Liver (tissue), 9 donors: Measurements from ENCODE around the gene PRKD1. TPM values are rescaled to one million over a fixed set of nuclear protein-coding genes. Genes with fewer than 3 reads are reported as not detected.
"Not testable (repeated sequence)": the region's sequence is repeated elsewhere in the genome, so short reads cannot be mapped to it uniquely, and the experiment has no call there.

Source experiments
- DNase-seq: peaks from one replicate; pipeline ENCODE4 v3.0.0-alpha.2; 2017; ENCODE audit warnings: low spot score
- H3K27ac ChIP-seq, 2 donors: one replicate each; pipeline ENCODE4 v1.7.0; 2013; ENCODE audit warnings: inconsistent platforms in 2 of 2, low read length in 2 of 2, control low read depth in 1 of 2, low read depth in 1 of 2, mild to moderate bottlenecking in 1 of 2
- H3K27me3 ChIP-seq, 4 donors: one replicate each; pipeline versions ENCODE4 v1.6.1 to v1.7.0; 2013; ENCODE audit warnings: low read length in 3 of 4, inconsistent platforms in 1 of 4, mild to moderate bottlenecking in 1 of 4, moderate library complexity in 1 of 4; ENCODE audit not compliant: control insufficient read depth in 4 of 4, insufficient read depth in 4 of 4
- H3K36me3 ChIP-seq, 4 donors: one replicate each; pipeline versions ENCODE4 v1.6.1 to v1.7.0; 2013; ENCODE audit warnings: low read length in 3 of 4, mild to moderate bottlenecking in 3 of 4, low read depth in 1 of 4, moderate library complexity in 1 of 4; ENCODE audit not compliant: control insufficient read depth in 4 of 4, insufficient read depth in 3 of 4
- H3K4me1 ChIP-seq, 4 donors: one replicate each; pipeline versions ENCODE4 v1.6.1 to v1.7.0; 2013; ENCODE audit warnings: low read length in 3 of 4, mild to moderate bottlenecking in 3 of 4, moderate library complexity in 1 of 4; ENCODE audit not compliant: control insufficient read depth in 4 of 4, insufficient read depth in 4 of 4
- H3K4me3 ChIP-seq, 3 donors: one replicate each; pipeline versions ENCODE4 v1.6.1 to v1.7.0; 2013; ENCODE audit warnings: low read length in 3 of 3, control low read depth in 1 of 3, low read depth in 1 of 3, mild to moderate bottlenecking in 1 of 3
- H3K9ac ChIP-seq, 2 donors: one replicate each; pipeline ENCODE4 v1.7.0; 2013; ENCODE audit warnings: low read length in 2 of 2, mild to moderate bottlenecking in 2 of 2, moderate library complexity in 2 of 2, control low read depth in 1 of 2, low read depth in 1 of 2
- H3K9me3 ChIP-seq, 4 donors: one replicate each; pipeline versions ENCODE4 v1.6.1 to v1.7.0; 2013; ENCODE audit warnings: low read length in 3 of 4; ENCODE audit not compliant: control insufficient read depth in 4 of 4
- ATF3 ChIP-seq: IDR thresholded peaks from 2 replicates; pipeline ENCODE4 v1.6.1; 2016; ENCODE audit warnings: antibody characterized with exemption
- CTCF ChIP-seq: fragments of 150-350 bp; IDR thresholded peaks from 2 replicates; pipeline ENCODE4 v1.5.1; 2017; ENCODE audit warnings: improper control_type of control experiment, low read depth, low read length; ENCODE audit not compliant: missing input control
- FOXA1 ChIP-seq: IDR thresholded peaks from 2 replicates; pipeline ENCODE4 v1.6.1; 2016; ENCODE audit warnings: antibody characterized with exemption
- FOXA2 ChIP-seq: IDR thresholded peaks from 2 replicates; pipeline ENCODE4 v1.6.1; 2016; ENCODE audit warnings: antibody characterized with exemption
- GABPA ChIP-seq, 2 donors: IDR thresholded peaks in 1 of 2; conservative IDR thresholded peaks in 1 of 2; 2 replicates each; pipeline ENCODE4 v1.6.1; 2016; ENCODE audit warnings: antibody characterized with exemption in 2 of 2, mild to moderate bottlenecking in 1 of 2, moderate library complexity in 1 of 2
- HNF4A ChIP-seq, 2 donors: conservative IDR thresholded peaks; 2 replicates each; pipeline ENCODE4 v1.6.1; 2016; ENCODE audit warnings: antibody characterized with exemption in 2 of 2, mild to moderate bottlenecking in 2 of 2
- HNF4G ChIP-seq: IDR thresholded peaks from 2 replicates; pipeline ENCODE4 v1.6.1; 2016; ENCODE audit warnings: antibody characterized with exemption
- JUND ChIP-seq, 2 donors: IDR thresholded peaks; 2 replicates each; pipeline ENCODE4 v1.6.1; 2016; ENCODE audit warnings: antibody characterized with exemption in 2 of 2
- NR2F2 ChIP-seq: IDR thresholded peaks from 2 replicates; pipeline ENCODE4 v1.6.1; 2016; ENCODE audit warnings: antibody characterized with exemption
- RXRA ChIP-seq, 2 donors: IDR thresholded peaks; 2 replicates each; pipeline ENCODE4 v1.6.1; 2017 to 2018; ENCODE audit warnings: antibody characterized with exemption in 2 of 2, mild to moderate bottlenecking in 1 of 2
- SP1 ChIP-seq: IDR thresholded peaks from 2 replicates; pipeline ENCODE4 v1.6.1; 2018; ENCODE audit warnings: antibody characterized with exemption, mild to moderate bottlenecking
- TAF1 ChIP-seq: conservative IDR thresholded peaks from 2 replicates; pipeline ENCODE4 v1.6.1; 2016; ENCODE audit warnings: antibody characterized with exemption, mild to moderate bottlenecking
- YY1 ChIP-seq: IDR thresholded peaks from 2 replicates; pipeline ENCODE4 v1.6.1; 2016; ENCODE audit warnings: antibody characterized with exemption, mild to moderate bottlenecking
- WGBS: extraction: QIAGEN DNeasy Blood & Tissue Kit; methylation state at CpG from one replicate; pipeline ENCODE4 v1.1.7; 2013; 5-methylcytosine and 5-hydroxymethylcytosine counted together
- polyA plus RNA-seq, 2 donors: library from polyadenylated mRNA; stranded (reverse) in 1 of 2; unstranded in 1 of 2; fragments of 200-250 nt in 1 of 2; fragments of >200 nt in 1 of 2; fragmentation: Nextera tagmentation in 1 of 2; extraction: Ambion mirVana in 1 of 2; gene quantifications; one replicate each; pipeline versions ENCODE4 v1.2.1 to v1.2.3, GENCODE V29; 2013 to 2015
- total RNA-seq, 2 donors: library from RNA; depleted of rRNA; stranded (reverse); fragments of >200 nt; gene quantifications; one replicate each; pipeline ENCODE4 v1.2.3, GENCODE V29; 2014
- donor health status: healthy.
- donor health status: healthy.
- donor health status: healthy.
- donor health status: healthy.
- donor health status: healthy.

Gene PRKD1
- total and polyA plus RNA-seq, 4 donors = 0.85 to 5.0 (median 0.99) TPM

GRCh38 chr14:29856516-29856915, 71.1 kb downstream of the PRKD1 start (continued):
- TF ChIP-seq CTCF = no peak
- no peak for TF ChIP-seq HNF4A (conservative IDR thresholded peaks at IDR 0.05)

- not testable (repeated sequence) for DNase-seq, H3K4me1 ChIP-seq, H3K4me3 ChIP-seq, H3K9me3 ChIP-seq, H3K27ac ChIP-seq, H3K27me3 ChIP-seq, H3K9ac ChIP-seq, H3K36me3 ChIP-seq
- 91% methylated on average over 2 of the region's 2 CpGs for WGBS
These were observed 74.0 kb downstream of the PRKD1 start for GRCh38 chr14:29853691-29854090.

- no peaks in the 10 kb centered on the region for H3K27me3 ChIP-seq
- DNase-seq = no peak
- H3K4me3 ChIP-seq = no peak overlapping the region
- no peaks in the 10 kb centered on the region for H3K4me1 ChIP-seq
- TF ChIP-seq HNF4A (conservative IDR thresholded peaks at IDR 0.05) = no peak
- no peak for TF ChIP-seq CTCF
- TF ChIP-seq JUND (IDR thresholded peaks at IDR 0.05) = no peak
- TF ChIP-seq YY1 = no peak
- TF ChIP-seq GABPA (IDR thresholded peaks at IDR 0.05 in 1 of 2, conservative IDR thresholded peaks at IDR 0.05 in 1 of 2) = no peak
- no peak for TF ChIP-seq FOXA2
- TF ChIP-seq RXRA (IDR thresholded peaks at IDR 0.05) = no peak
- no peak for TF ChIP-seq NR2F2
- no peak for TF ChIP-seq FOXA1
- TF ChIP-seq HNF4G = no peak
- no peak for TF ChIP-seq SP1
- TF ChIP-seq ATF3 = no peak
- no peaks in the 10 kb centered on the region for H3K9me3 ChIP-seq
- no peak overlapping the region for H3K27ac ChIP-seq
- H3K9ac ChIP-seq = no peak overlapping the region
- WGBS = 78% methylated on average over 2 of the region's 2 CpGs
- H3K36me3 ChIP-seq = no peaks in the 10 kb centered on the region
These were observed 74.4 kb downstream of the PRKD1 start for GRCh38 chr14:29853272-29853671.

- Histone ChIP-seq H3K27ac (no peak overlapping the region), H3K9me3 (no peaks in the 10 kb centered on the region), H3K36me3 (no peaks in the 10 kb centered on the region), H3K27me3 (no peaks in the 10 kb centered on the region), H3K9ac (no peak overlapping the region), H3K4me3 (no peak overlapping the region), H3K4me1 (no peaks in the 10 kb centered on the region)
- DNase-seq = no peak
- 85% methylated on average over 3 of the region's 3 CpGs for WGBS
- TF ChIP-seq TAF1 (no peak), NR2F2 (no peak), GABPA (IDR thresholded peaks at IDR 0.05 in 1 of 2, conservative IDR thresholded peaks at IDR 0.05 in 1 of 2) (no peak)
These were observed 76.2 kb downstream of the PRKD1 start for GRCh38 chr14:29851397-29851796.
